BLaER1 treated with 17β-estradiol and CSF1 and Interleukin-3, amounts not matched to agents 10 nM and 100 nM (cell line): ENCODE results near the gene KRTAP21-1.
"Not testable (repeated sequence)": the region's sequence is repeated elsewhere in the genome, so short reads cannot be mapped to it uniquely, and the experiment has no call there.

Experiments
- H3K27ac ChIP-seq, 11 experiments: shearing (Covaris generic); formaldehyde crosslinking; 2 replicates each; pipeline ENCODE4 v1.8.1; 2022
- H3K27me3 ChIP-seq, 11 experiments: shearing (Covaris generic); formaldehyde crosslinking; 2 replicates each; pipeline ENCODE4 v1.8.1; 2022
- H3K36me3 ChIP-seq, 11 experiments: shearing (Covaris generic); formaldehyde crosslinking; 2 replicates each; pipeline ENCODE4 v1.8.1; 2022
- H3K4me1 ChIP-seq, 10 experiments: shearing (Covaris generic); formaldehyde crosslinking; 2 replicates each; pipeline ENCODE4 v1.8.1; 2022
- H3K4me2 ChIP-seq, 11 experiments: shearing (Covaris generic); formaldehyde crosslinking; 2 replicates each; pipeline ENCODE4 v1.8.1; 2022
- H3K4me3 ChIP-seq, 10 experiments: shearing (Covaris generic); formaldehyde crosslinking; 2 replicates each; pipeline ENCODE4 v1.8.1; 2022
- H3K9ac ChIP-seq, 11 experiments: shearing (Covaris generic); formaldehyde crosslinking; 2 replicates each; pipeline ENCODE4 v1.8.1; 2022
- H3K9me3 ChIP-seq, 11 experiments: shearing (Covaris generic); formaldehyde crosslinking; replicated peaks in 1 of 11; 2 replicates each; pipeline ENCODE4 v1.8.1; 2022
- H4K20me1 ChIP-seq, 11 experiments: shearing (Covaris generic); formaldehyde crosslinking; 2 replicates each; pipeline ENCODE4 v1.8.1; 2022
- Cebpa-rat ChIP-seq, 11 experiments: shearing (Covaris generic); IDR thresholded peaks; 2 replicates each; pipeline ENCODE4 v1.8.1; 2022

Gene KRTAP21-1

GRCh38 chr21:30755328-30755727 lies at the start of gene KRTAP21-1:
TSS of gene KRTAP21-1 (minus strand) at chr21:30755428. CDS start at chr21:30755378, 50 bp downstream.
- H3K27ac ChIP-seq, H3K9me3 ChIP-seq, H3K4me3 ChIP-seq, H3K4me2 ChIP-seq, H3K4me1 ChIP-seq, H3K27me3 ChIP-seq, H4K20me1 ChIP-seq, H3K36me3 ChIP-seq, H3K9ac ChIP-seq: not testable (repeated sequence)

GRCh38 chr21:30800605-30801004 lies 45.4 kb upstream of the KRTAP21-1 start:
- H3K9ac ChIP-seq, result no peak overlapping the region
- H4K20me1 ChIP-seq, result no peaks in the 10 kb centered on the region
- no peak for TF ChIP-seq Cebpa-rat (IDR thresholded peaks at IDR 0.05)
- H3K4me1 ChIP-seq, result peaks cover 0 to 5% (median 0%) of the 10 kb centered on the region in 10 experiments; a peak in 4 of 20 replicates
- H3K36me3 ChIP-seq, result no peaks in the 10 kb centered on the region
- no peaks in the 10 kb centered on the region for H3K27me3 ChIP-seq
- H3K9me3 ChIP-seq, result no peaks in the 10 kb centered on the region
- H3K4me2 ChIP-seq, result no peak overlapping the region
- H3K27ac ChIP-seq, result no peak overlapping the region
- no peak overlapping the region for H3K4me3 ChIP-seq

- Histone ChIP-seq H3K4me3 (no peak overlapping the region), H4K20me1 (no peaks in the 10 kb centered on the region), H3K4me2 (no peak overlapping the region)
Measured at GRCh38 chr21:30793581-30794314, 38.5 kb upstream of the KRTAP21-1 start.

GRCh38 chr21:30779249-30779648 lies 24.0 kb upstream of the KRTAP21-1 start:
- no peak for TF ChIP-seq Cebpa-rat (IDR thresholded peaks at IDR 0.05)
- Histone ChIP-seq H3K36me3 (no peaks in the 10 kb centered on the region), H3K4me1 (no peaks in the 10 kb centered on the region), H3K4me2 (no peak overlapping the region), H4K20me1 (no peaks in the 10 kb centered on the region), H3K9me3 (no peaks in the 10 kb centered on the region; a peak in 1 of 22 replicates), H3K27me3 (no peaks in the 10 kb centered on the region), H3K27ac (no peak overlapping the region), H3K9ac (no peak overlapping the region), H3K4me3 (no peak overlapping the region)

More at GRCh38 chr21:30793581-30794314, 38.5 kb upstream of the KRTAP21-1 start:
- no peak for TF ChIP-seq Cebpa-rat (IDR thresholded peaks at IDR 0.05)
- Histone ChIP-seq H3K4me1 (peaks cover 0 to 3% (median 0%) of the 10 kb centered on the region in 10 experiments; a peak in 4 of 20 replicates), H3K27ac (no peak overlapping the region), H3K9me3 (no peaks in the 10 kb centered on the region), H3K36me3 (no peaks in the 10 kb centered on the region), H3K27me3 (no peaks in the 10 kb centered on the region), H3K9ac (no peak overlapping the region)

- Histone ChIP-seq H3K4me2 (no peak overlapping the region), H4K20me1 (no peaks in the 10 kb centered on the region), H3K4me1 (no peaks in the 10 kb centered on the region), H3K36me3 (no peaks in the 10 kb centered on the region), H3K27ac (no peak overlapping the region), H3K9me3 (no peaks in the 10 kb centered on the region; a peak in 1 of 22 replicates), H3K27me3 (no peaks in the 10 kb centered on the region), H3K9ac (no peak overlapping the region), H3K4me3 (no peak overlapping the region)
- no peak for TF ChIP-seq Cebpa-rat (IDR thresholded peaks at IDR 0.05)
Measured at GRCh38 chr21:30769724-30770431, 14.7 kb upstream of the KRTAP21-1 start.

GRCh38 chr21:30760776-30761175 lies 5.5 kb upstream of the KRTAP21-1 start:
- H3K27ac ChIP-seq, result no peak overlapping the region
- no peak overlapping the region for H3K9ac ChIP-seq
- no peak overlapping the region for H3K4me2 ChIP-seq
- H4K20me1 ChIP-seq, result no peaks in the 10 kb centered on the region
- TF ChIP-seq Cebpa-rat (IDR thresholded peaks at IDR 0.05), result no peak
- H3K4me3 ChIP-seq, result no peak overlapping the region
- no peaks in the 10 kb centered on the region for H3K36me3 ChIP-seq
- no peaks in the 10 kb centered on the region for H3K27me3 ChIP-seq
- H3K9me3 ChIP-seq, result no peaks in the 10 kb centered on the region
- no peaks in the 10 kb centered on the region for H3K4me1 ChIP-seq

GRCh38 chr21:30758306-30758705 lies 3.1 kb upstream of the KRTAP21-1 start:
- Histone ChIP-seq H3K4me3 (no peak overlapping the region), H4K20me1 (no peaks in the 10 kb centered on the region), H3K27me3 (no peaks in the 10 kb centered on the region), H3K9ac (no peak overlapping the region), H3K27ac (no peak overlapping the region), H3K4me1 (no peaks in the 10 kb centered on the region), H3K36me3 (no peaks in the 10 kb centered on the region), H3K9me3 (no peaks in the 10 kb centered on the region), H3K4me2 (no peak overlapping the region)
- TF ChIP-seq Cebpa-rat (IDR thresholded peaks at IDR 0.05), result no peak

- Histone ChIP-seq H3K4me2 (peak within 1 kb of the TSS in 3 of 11 experiments; percentile 4 to 21 (median 10); a peak in 2 of 22 replicates), H3K4me1 (peaks cover 0 to 6% (median 0%) of the 10 kb centered on the region in 10 experiments; a peak in 2 of 20 replicates), H3K27ac (no peak within 1 kb of the TSS), H3K4me3 (no peak within 1 kb of the TSS), H3K27me3 (no peaks in the 10 kb centered on the region), H3K9me3 (no peaks in the 10 kb centered on the region), H3K36me3 (no peaks in the 10 kb centered on the region), H4K20me1 (no peaks in the 10 kb centered on the region), H3K9ac (no peak within 1 kb of the TSS)
- TF ChIP-seq Cebpa-rat (IDR thresholded peaks at IDR 0.05), result no peak
Measured at GRCh38 chr21:30747159-30747558, 8.1 kb downstream of the KRTAP21-1 start, which contains the start of gene KRTAP21-2. TSS of gene KRTAP21-2 (minus strand) at chr21:30747259. CDS start at chr21:30747202, 57 bp downstream.

GRCh38 chr21:30740462-30740861 lies 14.8 kb downstream of the KRTAP21-1 start:
- Histone ChIP-seq H3K4me1 (no peaks in the 10 kb centered on the region), H3K9ac (no peak overlapping the region), H3K27me3 (no peaks in the 10 kb centered on the region), H3K4me2 (no peak overlapping the region), H3K4me3 (no peak overlapping the region), H3K9me3 (no peaks in the 10 kb centered on the region), H3K36me3 (no peaks in the 10 kb centered on the region), H3K27ac (no peak overlapping the region), H4K20me1 (no peaks in the 10 kb centered on the region)
- no peak for TF ChIP-seq Cebpa-rat (IDR thresholded peaks at IDR 0.05)
